Kasumi-1 (cell line): Measurements from ENCODE around the gene HNRNPF.
"Not testable (repeated sequence)": the region's sequence is repeated elsewhere in the genome, so short reads cannot be mapped to it uniquely, and the experiment has no call there.

Experiments used
- DNase-seq, 2 experiments: peaks; one replicate each; lab custom pipeline; 2025; lab: John Stamatoyannopoulos, UW

The HNRNPF gene, protein sequence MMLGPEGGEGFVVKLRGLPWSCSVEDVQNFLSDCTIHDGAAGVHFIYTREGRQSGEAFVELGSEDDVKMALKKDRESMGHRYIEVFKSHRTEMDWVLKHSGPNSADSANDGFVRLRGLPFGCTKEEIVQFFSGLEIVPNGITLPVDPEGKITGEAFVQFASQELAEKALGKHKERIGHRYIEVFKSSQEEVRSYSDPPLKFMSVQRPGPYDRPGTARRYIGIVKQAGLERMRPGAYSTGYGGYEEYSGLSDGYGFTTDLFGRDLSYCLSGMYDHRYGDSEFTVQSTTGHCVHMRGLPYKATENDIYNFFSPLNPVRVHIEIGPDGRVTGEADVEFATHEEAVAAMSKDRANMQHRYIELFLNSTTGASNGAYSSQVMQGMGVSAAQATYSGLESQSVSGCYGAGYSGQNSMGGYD

DNA sequence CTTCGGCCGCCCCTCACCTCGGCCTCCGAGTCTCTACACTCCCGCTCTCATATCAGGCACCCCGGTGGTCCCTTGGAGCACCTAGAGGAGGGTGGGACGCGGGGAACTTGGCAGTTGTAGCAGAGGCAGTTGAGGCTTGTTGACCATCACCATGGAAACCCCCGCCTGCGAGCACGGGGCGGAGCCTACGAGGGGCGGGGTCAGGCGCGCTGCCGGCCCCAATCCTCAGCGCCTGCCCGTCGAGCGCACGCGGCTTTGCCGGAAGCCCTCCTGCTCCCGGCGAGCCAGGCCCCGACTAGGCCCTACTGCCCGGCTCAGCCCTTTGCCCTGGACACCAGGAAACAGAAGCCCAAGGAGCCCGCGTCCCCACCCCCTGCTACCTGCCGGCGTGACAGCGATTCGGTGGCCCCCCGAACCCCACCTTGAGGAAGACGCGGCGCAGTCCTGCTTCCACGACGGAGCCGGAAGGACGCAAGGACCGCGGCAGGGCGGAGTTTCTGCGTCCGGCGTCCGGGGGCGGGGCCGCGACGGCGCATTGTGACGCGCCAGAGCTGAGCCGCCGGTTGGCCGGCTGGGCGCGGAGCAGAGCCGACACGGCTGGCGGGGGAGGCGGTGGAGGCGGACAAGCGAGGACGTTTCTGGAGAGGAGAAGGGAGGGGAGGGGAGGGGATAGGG, at the start of gene HNRNPF:
HNRNPF (minus strand) TSS at position 477 of the 675 bp plus-strand sequence. CDS start 21,302 bp downstream, outside the sequence.
- peak; percentile 94 to 95 for DNase-seq

DNA sequence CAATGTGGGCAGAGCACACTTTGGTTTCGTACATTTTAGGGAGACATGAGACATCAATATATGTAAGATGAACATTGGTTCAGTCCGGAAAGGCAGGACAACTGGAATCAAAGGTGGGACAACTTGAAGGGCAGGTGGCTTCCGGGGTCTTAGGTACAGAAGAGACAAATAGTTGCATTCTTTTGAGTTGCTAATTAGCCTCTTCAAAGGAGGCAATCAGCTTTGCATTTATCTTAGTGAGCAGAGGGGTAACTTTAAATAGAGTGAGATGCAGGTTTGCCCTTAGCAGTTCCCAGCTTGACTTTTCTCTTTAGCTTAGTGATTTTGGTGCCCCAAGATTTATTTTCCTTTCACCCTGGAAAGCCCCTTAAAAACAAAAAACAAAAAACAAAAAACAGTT, 49.2 kb upstream of the HNRNPF start:
- no peak for DNase-seq

DNA sequence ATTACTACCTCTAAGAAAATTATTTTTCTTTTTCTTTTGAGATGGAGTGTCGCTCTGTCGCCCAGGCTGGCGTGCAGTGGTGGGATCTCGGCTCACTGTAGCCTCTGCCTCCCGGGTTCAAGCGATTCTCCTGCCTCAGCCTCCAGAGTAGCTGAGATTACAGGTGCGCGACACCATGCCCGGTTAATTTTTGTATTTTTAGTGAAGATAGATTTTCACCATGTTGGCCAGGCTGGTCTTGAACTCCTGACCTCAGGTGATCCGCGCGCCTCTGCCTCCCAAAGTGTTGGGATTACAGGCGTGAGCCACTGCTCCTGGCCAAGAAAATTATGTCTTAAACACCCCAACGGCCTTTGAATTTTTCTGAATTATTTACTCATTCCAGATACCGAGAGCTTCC, 47.6 kb upstream of the HNRNPF start:
- DNase-seq = not testable (repeated sequence)

DNA sequence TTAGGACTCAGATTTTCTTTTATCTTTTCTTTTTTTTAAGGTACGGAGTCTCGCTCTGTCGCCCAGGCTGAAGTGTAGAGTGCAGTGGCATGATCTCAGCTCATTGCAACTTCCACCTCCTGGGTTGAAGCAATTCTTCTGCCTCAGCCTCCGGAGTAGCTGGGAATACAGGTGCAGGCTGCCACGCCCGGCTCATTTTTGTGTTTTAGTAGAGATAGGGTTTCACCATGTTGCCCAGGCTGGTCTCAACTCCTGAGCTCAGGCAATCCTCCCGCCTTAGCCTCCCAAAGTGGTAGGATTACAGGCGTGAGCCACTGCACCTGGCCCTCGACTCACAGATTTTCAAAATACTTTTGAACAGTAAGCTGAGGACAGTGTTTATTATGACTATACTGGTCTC, 45.0 kb upstream of the HNRNPF start:
- DNase-seq = not testable (repeated sequence)

DNA sequence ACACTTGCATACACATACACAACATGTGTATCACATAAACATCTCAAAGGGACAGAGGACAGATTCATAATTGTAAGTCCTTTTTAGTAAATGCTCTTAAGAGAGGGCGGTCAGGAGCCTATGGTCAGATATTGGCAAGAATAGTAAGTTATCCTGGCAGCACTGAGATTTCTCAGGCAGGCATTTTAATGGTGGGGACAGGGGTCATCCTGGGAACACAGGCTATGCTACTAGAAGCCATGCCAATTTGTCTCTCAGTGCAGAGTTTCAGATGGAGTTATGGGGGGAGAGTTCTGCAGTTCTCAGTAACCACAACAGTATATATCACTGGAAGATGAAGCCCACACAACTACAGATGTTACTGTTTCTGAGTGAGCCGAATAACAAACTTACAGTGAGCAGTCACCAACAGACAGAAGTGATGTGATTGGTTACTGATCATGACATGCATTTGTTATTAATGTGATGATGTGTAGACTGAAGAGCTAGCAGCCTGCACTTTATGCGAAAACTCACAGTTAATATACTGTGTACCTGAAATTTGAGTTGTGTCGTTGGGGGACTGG, 44.4 kb upstream of the HNRNPF start:
- DNase-seq = no peak

DNA sequence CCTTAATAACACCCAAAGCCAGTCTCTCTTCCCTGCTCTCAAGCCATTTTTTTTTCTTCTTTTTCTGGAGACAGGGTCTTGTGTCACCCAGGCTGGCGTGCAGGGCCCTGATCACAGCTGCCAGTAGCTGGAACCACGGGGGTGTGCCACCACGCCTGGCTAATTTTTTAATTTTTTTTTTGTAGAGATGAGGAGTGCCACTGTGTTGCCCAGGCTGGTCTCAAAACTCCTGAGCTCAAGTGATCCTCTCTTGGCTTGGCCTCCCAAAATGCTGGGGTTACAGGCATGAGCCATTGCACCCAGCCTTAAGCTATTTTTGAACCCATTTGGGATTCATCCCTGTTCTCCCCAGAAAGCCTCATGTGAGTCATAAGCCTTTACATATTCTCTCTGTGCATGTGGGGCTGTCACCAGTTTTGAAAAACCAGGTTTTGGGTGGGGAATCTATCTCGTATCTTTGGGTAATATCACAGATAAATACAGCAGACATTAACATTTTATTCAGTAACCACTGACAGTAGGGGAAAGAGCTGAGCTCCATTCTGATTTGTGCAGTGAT, 43.4 kb upstream of the HNRNPF start:
- DNase-seq = no peak

DNA sequence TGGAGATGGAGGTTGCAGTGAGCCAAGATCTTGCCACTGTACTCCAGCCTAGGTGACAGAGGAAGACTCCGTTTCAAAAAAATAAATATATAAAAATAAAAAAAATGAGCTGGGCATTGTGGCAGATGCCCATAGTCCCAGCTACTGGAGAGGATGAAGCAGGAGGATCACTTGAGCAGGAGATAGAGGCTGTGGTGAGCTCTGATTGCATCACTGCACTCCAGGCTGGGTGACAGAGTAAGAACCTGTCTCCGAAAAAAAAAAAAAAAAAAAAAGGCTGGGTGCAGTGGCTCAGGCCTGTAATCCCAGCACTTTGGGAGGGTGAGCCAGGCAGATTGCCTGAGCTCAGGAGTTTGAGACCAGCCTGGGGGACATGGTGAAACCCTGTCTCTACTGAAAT, 39.8 kb upstream of the HNRNPF start:
- DNase-seq = no peak

DNA sequence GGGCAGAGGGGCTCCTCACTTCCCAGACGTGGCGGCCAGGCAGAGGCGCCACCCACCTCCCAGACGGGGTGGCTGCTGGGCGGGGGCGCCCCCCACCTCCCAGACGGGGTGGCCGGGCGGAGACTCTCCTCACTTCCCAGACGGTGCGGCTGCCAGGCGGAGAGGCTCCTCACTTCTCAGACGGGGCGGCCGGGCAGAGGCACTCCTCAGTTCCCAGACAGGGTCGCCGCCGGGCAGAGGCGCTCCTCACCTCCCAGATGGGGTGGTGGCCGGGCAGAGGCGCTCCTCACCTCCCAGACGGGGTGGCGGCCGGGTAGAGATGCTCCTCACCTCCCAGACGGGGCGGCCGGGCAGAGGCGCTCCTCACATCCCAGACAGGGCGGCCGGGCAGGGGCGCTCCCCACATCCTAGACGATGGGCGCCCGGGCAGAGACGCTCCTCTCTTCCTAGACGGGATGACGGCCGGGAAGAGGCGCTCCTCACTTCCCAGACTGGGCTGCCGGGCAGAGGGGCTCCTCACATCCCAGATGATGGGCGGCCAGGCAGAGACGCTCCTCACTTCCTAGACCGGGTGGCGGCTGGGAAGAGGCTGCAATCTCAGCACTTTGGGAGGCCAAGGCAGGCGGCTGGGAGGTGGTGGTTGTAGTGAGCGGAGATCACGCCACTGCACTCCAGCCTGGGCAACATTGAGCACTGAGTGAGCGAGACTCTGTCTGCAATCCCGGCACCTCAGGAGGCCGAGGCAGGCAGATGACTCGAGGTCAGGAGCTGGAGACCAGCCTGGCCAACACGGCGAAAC, 37.4 kb upstream of the HNRNPF start:
- not testable (repeated sequence) for DNase-seq

DNA sequence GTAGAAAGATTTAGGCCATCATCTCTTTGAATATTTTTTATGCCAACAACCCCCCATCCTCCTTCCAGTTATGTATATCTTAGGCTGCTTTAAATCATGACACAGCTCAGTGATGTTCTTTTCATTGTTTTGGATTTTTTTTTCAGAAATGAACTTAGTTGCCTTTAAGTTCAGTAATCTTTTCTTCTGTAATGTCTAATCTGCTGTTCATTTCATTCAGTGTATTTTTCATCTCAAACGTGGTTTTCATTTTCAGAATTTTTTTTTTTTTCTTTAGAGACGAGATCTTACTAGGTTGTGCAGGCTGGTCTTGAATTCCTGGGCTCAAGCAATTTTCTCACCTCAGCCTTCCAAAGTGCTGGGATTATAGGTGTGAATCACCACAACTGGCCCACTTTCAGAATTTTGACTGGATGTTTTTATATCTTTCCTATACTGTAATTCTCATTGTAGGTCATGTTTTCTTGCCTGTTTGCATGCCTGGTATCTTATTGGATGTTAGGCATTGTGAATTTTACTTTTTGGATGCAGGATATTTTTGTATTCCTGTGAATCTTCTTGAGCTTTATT, 36.0 kb upstream of the HNRNPF start:
- no peak for DNase-seq

DNA sequence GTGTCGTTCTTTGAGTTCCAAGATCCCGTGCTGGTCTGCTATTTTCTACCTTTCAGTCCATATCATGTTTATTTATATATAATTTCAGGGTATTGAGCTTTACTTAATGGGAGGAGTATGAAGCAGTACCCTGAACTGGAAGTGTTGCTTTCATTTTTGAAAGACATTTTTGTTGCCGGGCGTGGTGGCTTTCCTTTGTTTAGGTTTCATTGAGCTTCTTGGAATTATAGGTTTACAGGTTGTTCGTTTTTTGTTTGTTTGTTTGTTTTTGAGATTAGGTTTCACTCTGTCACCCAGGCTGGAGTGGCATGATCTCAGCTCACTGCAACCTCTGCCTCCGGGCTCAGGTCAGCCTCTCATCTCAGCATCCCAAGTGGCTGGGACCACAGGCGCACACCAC, 35.3 kb upstream of the HNRNPF start:
- DNase-seq = no peak

DNA sequence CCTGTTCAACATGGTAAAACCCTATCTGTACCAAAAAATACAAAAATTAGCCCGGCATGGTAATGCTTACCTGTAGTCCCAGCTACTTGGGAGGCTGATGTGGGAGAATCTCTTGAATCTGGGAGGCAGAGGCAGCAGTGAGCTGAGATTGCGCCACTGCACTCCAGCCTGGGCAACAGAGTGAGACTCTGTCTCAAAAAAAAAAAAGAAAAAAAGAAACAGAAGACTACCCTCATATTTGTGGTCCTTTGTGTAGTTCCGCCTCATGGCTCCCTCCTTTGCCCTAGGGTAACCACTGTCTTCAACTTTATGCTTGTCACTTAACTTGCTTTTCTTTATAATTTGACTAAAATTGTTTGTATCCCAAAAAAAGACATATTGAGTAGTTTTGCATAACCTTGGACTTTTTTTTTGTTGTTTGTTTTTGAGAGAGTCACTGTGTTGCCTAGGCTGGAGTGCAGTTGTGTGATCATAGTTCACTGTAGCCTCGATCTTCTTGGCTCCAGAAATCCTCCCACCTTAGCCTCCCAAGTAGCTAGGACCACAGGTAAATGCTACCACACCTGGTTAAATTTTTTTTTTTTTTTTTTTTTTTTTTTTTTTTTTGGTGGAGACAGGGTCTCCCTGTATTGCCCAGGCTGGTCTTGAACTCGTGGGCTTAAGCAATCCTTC, 31.6 kb upstream of the HNRNPF start:
- DNase-seq = no peak

DNA sequence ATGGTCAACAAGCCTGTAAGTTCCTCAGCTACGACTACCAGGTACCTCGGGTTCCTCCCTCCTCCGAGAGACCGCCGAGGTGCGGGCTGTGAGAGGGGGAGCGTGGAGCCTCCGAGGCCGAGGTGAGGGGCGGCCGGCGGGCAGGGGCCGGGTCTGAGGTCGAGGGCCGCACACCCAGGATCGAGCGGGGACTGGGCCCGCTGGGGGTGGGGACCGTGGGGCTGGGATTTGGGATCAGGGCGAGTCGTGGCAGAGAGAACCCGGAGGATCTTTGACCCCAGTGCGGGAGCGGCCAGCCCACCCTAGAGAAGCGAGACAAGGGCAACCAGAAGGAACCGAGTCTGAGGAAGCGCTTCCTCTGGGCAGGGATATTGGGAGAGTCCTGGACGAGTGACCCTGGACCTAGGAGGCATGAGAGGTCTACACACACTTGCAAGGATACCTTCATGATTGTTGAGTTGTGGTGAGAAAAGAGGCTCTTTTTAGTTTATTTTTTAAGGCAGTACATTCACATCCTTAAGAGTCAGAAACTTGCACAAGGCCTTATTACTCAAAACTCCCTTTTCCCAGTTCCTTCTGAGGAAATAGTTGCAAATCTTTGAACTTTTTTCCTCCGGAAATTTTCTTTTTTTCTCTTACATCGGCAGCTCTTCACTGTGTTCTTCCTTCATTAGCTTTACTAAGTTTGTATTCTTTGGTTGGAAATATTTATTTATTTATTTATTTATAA, 28.3 kb upstream of the HNRNPF start:
- DNase-seq = no peak

DNA sequence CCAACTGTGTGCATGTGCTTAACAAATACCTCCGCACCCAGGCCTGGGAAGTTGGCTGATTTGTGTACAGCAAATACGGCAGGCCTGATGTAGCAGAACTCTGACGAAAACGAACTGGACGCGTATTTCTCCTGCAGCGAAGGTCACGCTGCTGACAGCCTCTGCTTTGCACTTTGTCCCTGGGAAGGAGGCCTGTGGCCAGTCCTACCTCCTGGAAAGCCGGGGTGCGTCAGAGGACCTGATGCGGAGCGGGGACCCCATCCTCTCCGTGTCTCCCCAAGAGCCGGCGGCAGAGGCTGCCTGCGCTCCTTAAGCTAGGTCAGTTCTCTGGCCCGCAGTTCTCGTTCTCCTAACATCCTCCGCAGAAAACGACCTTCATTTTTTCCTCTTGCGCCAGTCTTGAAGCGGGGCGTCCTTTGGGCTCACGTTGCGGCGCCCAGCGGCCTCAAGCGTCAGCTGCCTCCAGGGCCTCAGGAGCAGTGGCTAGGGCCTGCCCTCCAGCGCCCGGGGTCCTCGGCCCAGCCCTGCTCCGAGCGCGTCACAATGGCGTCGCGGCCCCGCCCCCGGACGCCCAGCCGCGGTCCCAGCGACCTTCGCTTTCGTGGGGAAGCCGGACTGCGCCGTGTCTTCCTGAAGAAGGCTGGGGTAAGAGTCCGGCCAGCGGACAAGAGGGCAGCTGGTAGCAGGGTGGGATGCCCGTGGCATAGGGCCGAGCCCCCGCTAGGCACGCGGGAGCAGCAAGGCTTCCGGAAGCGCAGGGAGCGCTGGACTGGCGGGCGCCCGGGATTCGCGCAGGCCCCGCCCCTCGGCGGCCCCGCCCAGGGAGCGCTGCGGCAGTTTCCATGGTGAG, 27.5 kb upstream of the HNRNPF start, which contains the start of gene ZNF487:
ZNF487 (plus strand) TSS at position 821 of the 850 bp plus-strand sequence. CDS start 38,703 bp downstream, outside the sequence.
- peak; percentile 89 for DNase-seq

DNA sequence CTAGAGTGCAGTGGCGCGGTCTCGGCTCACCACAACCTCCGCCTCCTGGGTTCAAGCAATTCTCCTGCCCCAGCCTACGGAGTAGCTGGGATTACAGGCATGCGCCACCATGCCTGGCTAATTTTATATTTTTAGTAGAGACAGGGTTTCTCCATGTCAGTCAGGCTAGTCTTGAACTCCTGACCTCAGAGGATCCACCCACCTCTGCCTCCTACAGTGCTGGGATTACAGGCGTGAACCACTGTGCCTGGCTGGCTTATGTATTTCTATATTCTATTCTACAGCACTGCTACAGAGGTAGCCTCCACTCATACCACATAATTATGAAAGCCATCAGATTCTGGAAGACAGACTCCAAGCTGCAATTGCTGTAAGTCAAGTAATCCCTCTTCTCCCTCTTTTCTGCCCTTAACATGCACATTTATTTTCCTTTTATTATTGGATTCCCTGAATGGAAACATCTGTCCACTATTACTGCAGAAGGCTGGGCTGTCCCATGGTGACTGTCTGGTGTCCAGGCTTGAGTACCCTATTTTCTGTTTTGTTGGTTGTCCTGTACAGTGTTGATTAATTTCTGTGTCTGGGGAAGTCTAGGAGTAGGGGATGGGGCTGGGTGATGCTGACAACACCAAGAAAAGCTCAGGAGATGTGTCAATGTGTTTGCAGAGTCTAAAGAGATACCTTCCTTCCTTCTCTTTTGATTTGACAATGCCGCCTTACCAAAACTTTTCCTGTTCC, 22.1 kb upstream of the HNRNPF start:
- no peak for DNase-seq

DNA sequence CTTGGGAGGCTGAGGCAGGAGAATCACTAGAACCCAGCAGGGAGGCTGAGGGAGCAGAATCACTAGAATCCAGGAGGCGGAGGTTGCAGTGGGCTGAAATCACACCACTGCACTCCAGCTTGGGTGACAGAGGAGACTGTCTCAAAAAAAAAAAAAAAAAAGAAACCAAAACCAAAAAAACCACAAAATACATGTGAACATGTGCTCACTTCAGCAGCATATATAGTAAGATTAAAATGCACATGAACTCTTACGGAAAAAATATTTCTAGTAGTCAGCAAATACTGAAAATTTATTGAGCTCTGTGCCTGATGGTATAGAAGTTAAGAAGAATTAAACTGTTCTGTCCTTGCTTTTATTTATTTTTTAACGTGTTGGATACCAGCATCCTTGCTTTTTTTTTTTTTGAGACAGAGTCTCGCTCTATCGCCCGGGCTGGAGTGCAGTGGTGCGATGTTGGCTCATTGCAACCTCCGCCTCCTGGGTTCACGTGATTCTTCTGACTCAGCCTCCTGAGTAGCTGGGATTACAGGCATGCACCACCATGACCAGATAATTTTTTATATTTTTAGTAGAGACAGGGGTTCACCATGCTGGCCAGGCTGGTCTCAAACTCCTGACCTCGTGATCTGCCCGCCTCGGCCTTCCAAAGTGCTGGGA, 18.3 kb upstream of the HNRNPF start:
- no peak for DNase-seq

DNA sequence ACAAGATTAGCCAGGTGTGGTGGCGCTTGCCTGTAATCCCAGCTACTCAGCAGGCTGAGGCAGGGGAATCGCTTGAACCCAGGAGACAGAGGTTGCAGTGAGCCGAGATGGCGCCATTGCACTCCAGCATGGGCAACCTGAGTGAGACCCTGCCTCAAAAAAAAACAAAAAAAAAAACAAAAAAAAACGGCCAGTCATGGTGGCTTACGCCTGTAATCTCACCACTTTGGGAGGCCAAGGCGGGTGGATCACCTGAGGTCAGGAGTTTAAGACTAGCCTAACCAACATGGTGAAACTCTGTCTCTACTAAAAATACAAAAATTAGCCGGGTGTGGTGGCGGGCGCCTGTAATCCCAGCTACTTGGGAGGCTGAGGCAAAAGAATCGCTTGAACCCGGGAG, 17.5 kb upstream of the HNRNPF start:
- not testable (repeated sequence) for DNase-seq

DNA sequence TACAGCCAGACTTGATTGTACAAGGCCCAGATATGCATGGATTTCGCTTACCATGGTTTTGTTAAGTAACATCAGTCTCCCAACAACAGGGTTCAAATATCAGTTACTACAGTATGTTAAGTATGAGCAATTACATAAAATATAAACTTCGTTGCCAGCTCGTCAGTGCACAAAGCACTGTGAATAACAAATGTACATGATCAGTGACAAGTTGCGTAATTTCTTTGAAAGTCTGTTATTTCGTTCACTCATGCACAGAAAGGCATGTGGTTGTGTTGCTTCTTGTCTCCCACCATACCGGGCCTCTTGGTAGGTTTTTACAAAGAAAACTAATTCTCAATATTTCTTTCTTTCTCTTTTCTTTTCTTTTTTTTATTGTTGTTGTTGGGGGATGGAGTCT, 15.4 kb upstream of the HNRNPF start:
- no peak for DNase-seq

DNA sequence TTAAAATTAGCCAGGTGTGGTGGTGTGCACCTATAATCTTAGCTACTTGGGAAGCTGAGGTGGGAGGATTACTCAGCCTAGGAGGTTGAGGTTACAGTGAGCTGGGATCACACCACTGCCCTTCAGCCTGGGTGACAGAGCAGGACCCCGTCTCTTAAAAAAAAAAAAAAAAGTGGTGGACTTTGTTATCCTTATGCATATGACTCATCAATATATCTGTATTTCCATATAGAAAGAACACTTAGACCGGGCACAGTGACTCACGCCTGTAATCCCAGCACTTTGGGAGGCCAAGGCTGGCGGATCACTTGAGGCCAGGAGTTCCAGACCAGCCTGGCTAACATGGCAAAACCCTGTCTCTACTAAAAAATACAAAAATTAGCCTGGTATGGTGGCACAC, 13.0 kb upstream of the HNRNPF start:
- DNase-seq = not testable (repeated sequence)
